B cell (primary cell): ENCODE measurements around the gene LSP1.

Experiments used
- CTCF ChIP-seq: fragments of 200-600 bp; IDR thresholded peaks from one replicate; pipeline ENCODE4 v1.8.0; 2022; ENCODE audit warnings: antibody characterized with exemption, mild to moderate bottlenecking
- EZH2 ChIP-seq: IDR thresholded peaks from 2 replicates; pipeline ENCODE4 v1.6.1; 2012; ENCODE audit warnings: borderline replicate concordance, low read depth, mild to moderate bottlenecking, moderate library complexity, low read length; ENCODE audit not compliant: insufficient read depth, poor library complexity, severe bottlenecking

DNA sequence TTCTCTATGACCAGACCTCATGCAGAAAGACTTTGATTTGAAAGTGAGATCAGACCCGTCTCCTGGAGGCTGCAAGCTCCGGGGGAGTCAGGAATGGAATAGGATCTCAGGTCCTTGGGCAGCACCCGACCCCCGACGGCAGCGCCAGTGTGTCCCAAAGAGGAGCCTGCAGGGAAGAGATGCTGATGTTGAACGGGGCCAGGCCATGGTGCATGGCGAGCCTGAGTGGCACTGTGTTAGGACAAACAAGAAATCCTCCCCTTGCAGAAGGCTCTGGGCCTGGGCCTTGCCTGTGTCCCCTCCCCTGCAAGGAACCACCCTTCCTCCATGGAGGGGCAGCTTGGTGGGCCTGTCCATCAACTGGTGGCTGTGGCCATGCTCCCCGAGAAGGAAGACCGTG, 38.2 kb upstream of the LSP1 start:
- TF ChIP-seq CTCF (no peak), EZH2 (no peak)
